ENCODE measurements around the gene CNOT6. TPM values are rescaled to one million over a fixed set of nuclear protein-coding genes. Genes with fewer than 3 reads are reported as not detected.

Gene CNOT6
- total RNA-seq, 3 donors from 2014 or later, result 9.8 to 26.2 (median 19.0) TPM

GRCh38 chr5:180596115-180596667 lies 102.0 kb downstream of the CNOT6 start:
- DNase-seq (ENCODE audit: low spot score in 2 of 2), result peak in 1 of 2 donors; percentile 51
- Histone ChIP-seq H3K27ac (peak overlapping the region; percentile 4 to 67), H3K4me1 (peaks cover 0 to 2% of the 10 kb centered on the region in 2 donors), H3K4me3 (no peak overlapping the region), H3K36me3 (no peaks in the 10 kb centered on the region), H3K27me3 (peaks cover 0 to 4% of the 10 kb centered on the region in 2 donors), H3K9me3 (no peaks in the 10 kb centered on the region)
- TF ChIP-seq POLR2A (IDR thresholded peaks at IDR 0.05) (no peak), CTCF (IDR thresholded peaks at IDR 0.05) (no peak), POLR2AphosphoS5 (IDR thresholded peaks at IDR 0.05) (no peak)
- intact Hi-C loops (cut with DNase I; ENCODE audit: low total_unique reads), result no loop called here

- Histone ChIP-seq H3K36me3 (no peaks in the 10 kb centered on the region), H3K27ac (peak overlapping the region; percentile 4 to 67), H3K4me3 (no peak overlapping the region), H3K4me1 (no peaks in the 10 kb centered on the region), H3K27me3 (no peaks in the 10 kb centered on the region), H3K9me3 (no peaks in the 10 kb centered on the region)
- peak in 1 of 3 donors; percentile 25 for TF ChIP-seq POLR2AphosphoS5 (IDR thresholded peaks at IDR 0.05)
- no peak for TF ChIP-seq CTCF (IDR thresholded peaks at IDR 0.05)
- TF ChIP-seq POLR2A (IDR thresholded peaks at IDR 0.05), result no peak
- DNase-seq (ENCODE audit: low spot score in 2 of 2), result peak; percentile 32 to 71
- intact Hi-C loops (cut with DNase I; ENCODE audit: low total_unique reads), result no loop called here
Observed at GRCh38 chr5:180596668-180597231, 102.6 kb downstream of the CNOT6 start.

GRCh38 chr5:180598316-180598701 lies 104.1 kb downstream of the CNOT6 start:
- Histone ChIP-seq H3K9me3 (no peaks in the 10 kb centered on the region), H3K4me3 (no peak overlapping the region), H3K27ac (no peak overlapping the region), H3K36me3 (no peaks in the 10 kb centered on the region), H3K4me1 (no peaks in the 10 kb centered on the region), H3K27me3 (no peaks in the 10 kb centered on the region)
- intact Hi-C loops (cut with DNase I; ENCODE audit: low total_unique reads), result no loop called here
- TF ChIP-seq CTCF (IDR thresholded peaks at IDR 0.05), result no peak
- no peak for TF ChIP-seq POLR2A (IDR thresholded peaks at IDR 0.05)
- TF ChIP-seq POLR2AphosphoS5 (IDR thresholded peaks at IDR 0.05), result no peak
- peak in 1 of 2 donors; percentile 40 for DNase-seq (ENCODE audit: low spot score in 2 of 2)

- no peak overlapping the region for H3K4me3 ChIP-seq
- TF ChIP-seq CTCF (IDR thresholded peaks at IDR 0.05), result no peak
- no peak for TF ChIP-seq POLR2A (IDR thresholded peaks at IDR 0.05)
- TF ChIP-seq POLR2AphosphoS5 (IDR thresholded peaks at IDR 0.05), result no peak
- H3K9me3 ChIP-seq, result no peaks in the 10 kb centered on the region
- no peaks in the 10 kb centered on the region for H3K4me1 ChIP-seq
- DNase-seq (ENCODE audit: low spot score in 2 of 2), result peak in 1 of 2 donors; percentile 44
- no peak overlapping the region for H3K27ac ChIP-seq
- H3K27me3 ChIP-seq, result no peaks in the 10 kb centered on the region
- intact Hi-C loops (cut with DNase I; ENCODE audit: low total_unique reads), result no loop called here
- H3K36me3 ChIP-seq, result no peaks in the 10 kb centered on the region
Observed at GRCh38 chr5:180598797-180599589, 104.8 kb downstream of the CNOT6 start.

GRCh38 chr5:180599590-180599914 lies 105.4 kb downstream of the CNOT6 start:
- H3K4me1 ChIP-seq, result no peaks in the 10 kb centered on the region
- DNase-seq (ENCODE audit: low spot score in 2 of 2), result no peak
- intact Hi-C loops (cut with DNase I; ENCODE audit: low total_unique reads), result no loop called here
- H3K36me3 ChIP-seq, result no peaks in the 10 kb centered on the region
- no peaks in the 10 kb centered on the region for H3K9me3 ChIP-seq
- no peak overlapping the region for H3K4me3 ChIP-seq
- TF ChIP-seq POLR2A (IDR thresholded peaks at IDR 0.05), result no peak
- no peak for TF ChIP-seq POLR2AphosphoS5 (IDR thresholded peaks at IDR 0.05)
- H3K27me3 ChIP-seq, result no peaks in the 10 kb centered on the region
- H3K27ac ChIP-seq, result no peak overlapping the region
